GM19025 (cell line): Measurements from ENCODE around the gene SDR42E1.

ENCODE experiments used
- ATAC-seq: cut with Tn5 transposase; IDR thresholded peaks from one replicate; pipeline ENCODE4 v1.9.1; 2021; ENCODE audit warnings: mild to moderate bottlenecking, low read depth, moderate library complexity; ENCODE audit not compliant: unreplicated experiment

The SDR42E1 gene, protein sequence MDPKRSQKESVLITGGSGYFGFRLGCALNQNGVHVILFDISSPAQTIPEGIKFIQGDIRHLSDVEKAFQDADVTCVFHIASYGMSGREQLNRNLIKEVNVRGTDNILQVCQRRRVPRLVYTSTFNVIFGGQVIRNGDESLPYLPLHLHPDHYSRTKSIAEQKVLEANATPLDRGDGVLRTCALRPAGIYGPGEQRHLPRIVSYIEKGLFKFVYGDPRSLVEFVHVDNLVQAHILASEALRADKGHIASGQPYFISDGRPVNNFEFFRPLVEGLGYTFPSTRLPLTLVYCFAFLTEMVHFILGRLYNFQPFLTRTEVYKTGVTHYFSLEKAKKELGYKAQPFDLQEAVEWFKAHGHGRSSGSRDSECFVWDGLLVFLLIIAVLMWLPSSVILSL

DNA sequence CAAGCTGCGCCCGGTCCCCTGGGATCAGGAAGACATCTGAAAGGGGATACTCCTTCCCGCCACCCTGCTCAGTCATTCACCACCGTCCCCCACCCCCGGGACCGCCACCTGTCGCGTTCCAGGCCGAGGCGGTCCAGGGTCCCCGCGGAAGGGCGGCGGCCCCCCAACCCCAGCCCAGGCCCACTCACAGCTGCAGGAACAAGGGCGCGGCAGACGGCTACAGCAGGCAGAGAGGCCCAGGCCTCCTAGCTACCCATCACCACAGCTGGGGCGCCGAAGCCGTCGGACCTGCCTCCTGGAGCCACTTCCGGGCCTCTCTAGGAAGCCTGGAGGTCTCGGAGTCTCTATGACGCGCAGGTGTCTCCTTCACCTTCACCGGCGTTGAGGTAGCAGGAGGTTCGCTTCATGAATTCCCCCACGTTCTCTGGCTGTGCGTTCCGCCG is at the start of gene SDR42E1:
Gene SDR42E1 (minus strand): TSS at position 272 of the 443 bp plus-strand sequence. CDS start 10,612 bp downstream, outside the sequence.
- ATAC-seq = peak; percentile 94

- no peak for ATAC-seq
These were observed 48.7 kb upstream of the SDR42E1 start for GRCh38 chr16:82059983-82060421.

- ATAC-seq = no peak
These were observed 48.1 kb upstream of the SDR42E1 start for GRCh38 chr16:82059161-82059982.

GRCh38 chr16:82056550-82056896 is 45.3 kb upstream of the SDR42E1 start:
- no peak for ATAC-seq

DNA sequence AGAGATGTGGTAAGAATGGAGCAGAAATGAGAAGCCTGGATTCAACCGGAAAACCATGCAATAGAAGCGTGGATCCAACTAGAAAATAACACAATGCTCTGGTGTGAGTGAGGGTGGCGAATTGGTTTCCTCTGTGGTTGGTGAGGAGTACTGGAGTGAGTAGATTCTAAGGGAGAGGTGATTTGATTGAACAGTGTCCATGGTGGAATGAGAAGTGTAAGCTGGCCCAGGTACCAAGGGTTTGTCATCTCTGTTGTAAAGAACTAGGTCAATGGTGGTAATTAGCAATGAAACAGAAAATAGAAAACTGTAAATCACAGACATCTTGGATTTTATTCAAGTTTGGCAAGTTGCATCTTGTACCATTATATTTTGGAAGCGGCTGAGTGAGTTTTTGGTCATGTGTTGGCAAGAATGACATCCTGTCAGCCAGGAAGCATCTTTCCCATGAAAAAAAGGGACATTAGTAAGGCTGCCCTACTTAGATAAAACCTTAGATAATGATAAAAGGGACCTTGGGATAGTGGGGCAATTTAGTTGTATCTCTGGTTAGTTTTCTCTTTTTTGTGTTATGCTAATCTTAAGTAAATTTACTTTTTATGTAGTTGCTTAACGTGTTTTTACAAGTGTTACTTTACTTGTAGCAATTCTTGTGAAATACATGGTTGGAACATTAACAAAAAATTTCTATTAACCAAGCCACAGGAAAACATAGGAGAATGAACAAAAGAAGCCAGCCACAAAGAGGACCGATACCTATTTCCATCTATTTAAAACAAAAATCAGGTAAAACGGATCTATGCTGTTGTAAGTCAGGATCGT is 44.7 kb upstream of the SDR42E1 start:
- ATAC-seq = no peak

DNA sequence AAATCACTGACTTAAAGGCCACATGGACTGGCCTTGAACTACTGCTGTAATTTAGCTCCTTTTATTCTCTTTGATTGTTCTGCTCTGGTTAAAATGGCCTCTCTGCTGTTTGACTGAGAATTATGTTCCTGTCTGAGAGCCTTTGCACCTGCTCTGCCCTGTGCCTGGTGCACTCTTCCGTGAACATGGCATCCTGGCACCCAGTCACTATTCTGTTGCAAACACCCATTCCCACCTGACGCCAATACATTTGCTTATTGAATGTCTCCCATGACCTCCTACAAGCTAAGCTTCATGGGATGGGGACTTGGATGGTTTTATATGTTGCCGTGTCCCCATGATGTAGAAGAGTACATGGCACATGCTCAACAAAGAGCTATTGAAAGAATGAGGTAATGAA is 43.8 kb upstream of the SDR42E1 start:
- ATAC-seq = no peak

DNA sequence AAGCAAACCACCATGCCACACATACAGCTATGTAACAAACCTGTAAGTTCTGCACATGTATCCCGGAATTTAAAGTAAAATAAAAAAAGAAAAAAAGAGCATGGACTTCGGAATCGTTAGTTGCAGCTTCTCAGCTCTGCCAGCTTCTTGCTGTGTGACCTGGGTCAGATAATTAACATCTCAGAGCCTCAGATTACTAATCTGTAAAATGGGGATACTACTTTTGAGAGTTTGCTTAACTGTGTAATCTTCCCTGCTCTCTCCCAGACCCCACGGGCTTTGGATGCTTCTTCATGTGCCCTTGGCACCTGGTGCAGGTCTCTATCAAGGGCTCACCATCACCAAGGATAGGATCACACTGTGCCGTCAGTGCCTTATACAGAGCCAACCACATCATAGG is 40.4 kb upstream of the SDR42E1 start:
- ATAC-seq = no peak

DNA sequence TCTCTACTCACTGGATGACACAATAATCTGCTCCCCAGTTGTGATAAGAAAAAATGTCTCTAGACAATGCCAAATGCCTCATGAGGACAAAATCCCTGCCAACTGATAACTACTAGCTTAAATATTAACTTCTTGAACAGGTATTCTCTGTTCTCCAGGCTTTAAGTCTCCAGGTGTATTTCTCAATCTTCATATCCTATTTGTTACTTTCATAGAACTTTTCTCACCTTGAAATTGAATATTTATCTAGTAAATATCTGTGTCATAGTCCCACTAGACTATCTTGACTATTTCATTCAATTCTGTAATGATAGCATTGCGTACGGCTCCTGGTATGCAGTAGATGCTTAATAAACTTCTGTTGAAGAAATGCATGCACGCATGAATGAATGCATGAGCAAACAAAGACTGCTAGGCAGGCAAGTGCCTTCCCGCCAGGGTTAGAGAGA is 39.7 kb upstream of the SDR42E1 start:
- no peak for ATAC-seq

GRCh38 chr16:82050506-82050905 is 39.2 kb upstream of the SDR42E1 start:
- ATAC-seq = no peak

GRCh38 chr16:82049484-82049883 is 38.2 kb upstream of the SDR42E1 start:
- no peak for ATAC-seq

DNA sequence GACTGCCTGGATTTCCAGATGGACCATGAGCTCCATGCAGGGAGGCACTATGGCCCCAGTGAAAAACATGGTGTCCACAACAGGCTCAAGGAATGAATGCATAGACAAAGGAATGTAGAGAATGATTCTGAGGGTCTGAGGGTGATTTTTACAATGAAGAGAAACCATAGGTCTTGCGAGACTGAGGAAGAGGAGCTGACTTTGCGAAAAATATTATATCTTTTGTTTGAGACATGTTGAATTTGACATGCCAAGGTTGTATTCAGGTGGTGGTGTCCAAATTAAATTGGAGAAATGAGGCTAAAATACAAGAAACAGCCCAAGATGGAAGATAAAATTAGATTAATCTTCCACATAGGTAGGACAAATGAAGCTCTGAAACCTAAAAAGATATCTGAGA is 36.5 kb upstream of the SDR42E1 start:
- no peak for ATAC-seq

DNA sequence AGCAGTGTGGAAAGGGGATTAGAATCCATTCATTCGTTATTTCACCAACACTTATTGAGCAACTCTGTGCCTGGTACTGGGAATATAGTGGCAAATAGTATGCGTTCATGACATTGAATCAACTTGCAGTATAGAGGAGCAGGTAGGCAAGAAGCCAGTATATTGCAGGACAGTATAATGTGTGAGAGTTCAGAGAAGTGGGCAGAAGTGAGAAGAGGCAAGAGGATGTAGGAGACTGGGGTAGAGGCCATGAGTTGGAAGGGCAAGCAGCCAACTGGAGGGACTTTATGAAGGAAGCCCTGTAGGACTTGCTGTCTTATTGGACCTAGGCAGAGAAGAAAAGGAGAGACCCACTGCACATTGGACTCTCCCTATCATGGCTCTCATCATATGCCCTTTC is 36.1 kb upstream of the SDR42E1 start:
- ATAC-seq = no peak

DNA sequence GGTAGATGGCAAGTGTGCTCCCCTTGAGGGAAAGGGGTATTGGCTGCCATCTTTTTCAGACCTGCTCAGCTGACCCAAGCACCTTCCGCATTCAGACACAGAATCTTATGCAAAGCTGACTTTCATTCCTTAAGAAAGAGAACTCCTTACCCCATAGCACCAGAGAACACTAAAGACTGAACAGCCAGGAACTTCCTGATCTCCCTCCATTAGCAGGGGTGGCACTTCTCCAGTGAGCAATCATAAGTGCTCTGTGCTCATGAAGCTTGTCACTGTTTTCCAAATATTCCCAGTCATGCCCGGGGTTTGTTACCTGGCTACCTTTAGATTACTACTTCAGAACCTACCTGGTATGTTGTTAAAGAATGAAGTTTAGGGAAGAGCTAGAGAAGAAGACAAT is 35.7 kb upstream of the SDR42E1 start:
- no peak for ATAC-seq

DNA sequence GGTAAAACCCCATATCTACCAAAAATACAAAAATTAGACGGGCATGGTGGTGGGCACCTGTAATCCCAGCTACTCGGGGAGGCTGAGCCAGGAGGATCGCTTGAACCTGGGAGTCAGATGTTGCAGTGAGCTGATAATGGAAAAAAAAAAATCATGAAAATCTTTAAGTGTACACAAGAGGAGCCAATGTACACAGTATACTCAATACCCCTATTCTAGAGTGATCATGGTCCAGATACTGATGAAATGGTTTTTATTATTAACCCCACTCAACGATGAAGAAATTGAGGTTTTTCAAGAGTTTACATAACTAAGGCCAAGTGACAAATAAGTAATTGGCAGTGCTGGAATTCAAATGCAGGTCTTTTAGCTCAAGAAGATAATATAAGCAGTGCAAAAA is 35.3 kb upstream of the SDR42E1 start:
- ATAC-seq = no peak

GRCh38 chr16:82045465-82045864 is 34.2 kb upstream of the SDR42E1 start:
- ATAC-seq = no peak

DNA sequence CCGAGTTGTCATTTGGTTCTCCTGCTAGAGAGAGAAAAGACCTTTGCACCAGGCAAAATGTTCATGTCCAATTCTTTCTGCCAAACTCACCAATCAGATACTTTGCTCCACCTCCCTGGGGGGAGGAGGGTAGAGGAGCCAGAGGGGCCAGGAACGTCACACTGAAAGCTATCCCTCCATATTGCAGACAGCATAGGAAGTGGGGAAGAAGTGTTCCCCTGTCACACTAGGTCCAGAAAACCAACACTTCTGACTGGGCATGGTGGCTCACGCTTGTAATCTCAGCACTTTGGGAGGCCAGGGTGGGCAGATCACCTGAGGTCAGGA is 33.3 kb upstream of the SDR42E1 start:
- ATAC-seq = no peak

GRCh38 chr16:82043680-82044584 is 32.7 kb upstream of the SDR42E1 start:
- no peak for ATAC-seq

DNA sequence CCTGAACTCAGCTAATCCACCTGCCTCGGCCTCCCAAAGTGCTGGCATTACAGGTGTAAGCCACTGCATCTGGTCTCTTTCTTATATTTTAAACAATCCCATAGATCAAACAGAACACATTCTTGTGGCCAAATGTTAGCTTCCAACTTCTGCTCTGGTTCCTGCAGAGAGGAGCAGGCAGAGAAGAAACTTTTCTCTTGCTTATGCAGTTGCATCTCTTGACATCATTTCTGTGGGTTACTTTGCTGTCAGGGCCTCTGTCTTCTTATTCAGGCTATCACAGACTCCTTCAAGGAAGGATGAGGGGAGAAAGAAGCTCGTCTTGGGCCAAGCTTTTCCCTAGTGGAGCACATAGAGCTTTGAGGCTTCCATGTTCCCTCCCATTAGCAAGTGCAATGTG is 31.6 kb upstream of the SDR42E1 start:
- no peak for ATAC-seq

GRCh38 chr16:82042144-82042543 is 30.9 kb upstream of the SDR42E1 start:
- no peak for ATAC-seq

GRCh38 chr16:82041542-82041941 is 30.3 kb upstream of the SDR42E1 start:
- no peak for ATAC-seq
